Left lung (tissue), 10 donors: Measurements from ENCODE around the gene CHD2. TPM values are rescaled to one million over a fixed set of nuclear protein-coding genes. Genes with fewer than 3 reads are reported as not detected.

Experiments
- ATAC-seq: fragments of 200-7000 bp; cut with Tn5 transposase; one replicate; pipeline ENCODE4 v1.9.1; 2020; ENCODE audit warnings: moderate library complexity
- DNase-seq, 4 donors: peaks; one replicate each; pipeline ENCODE4 v3.0.0-alpha.2; 2013 to 2020
- H3K27ac ChIP-seq, 2 donors: fragments of 200-600 bp; sonication (generic) in 1 of 2; one replicate each; pipeline versions ENCODE4 v1.5.0 to v1.8.0; 2020 to 2021
- H3K27me3 ChIP-seq, 2 donors: fragments of 200-600 bp; sonication (generic) in 1 of 2; one replicate each; pipeline versions ENCODE4 v1.5.0 to v1.8.0; 2020 to 2021
- H3K36me3 ChIP-seq, 2 donors: fragments of 200-600 bp; sonication (generic) in 1 of 2; one replicate each; pipeline versions ENCODE4 v1.5.0 to v1.8.0; 2020 to 2021
- H3K4me1 ChIP-seq, 2 donors: fragments of 200-600 bp; one replicate each; pipeline ENCODE4 v1.8.0; 2021
- H3K4me3 ChIP-seq, 2 donors: fragments of 200-600 bp; sonication (generic) in 1 of 2; one replicate each; pipeline versions ENCODE4 v1.5.0 to v1.8.0; 2020 to 2021; ENCODE audit warnings: mild to moderate bottlenecking in 1 of 2
- H3K9me3 ChIP-seq, 2 donors: fragments of 200-600 bp; sonication (generic) in 1 of 2; one replicate each; pipeline versions ENCODE4 v1.5.0 to v1.8.0; 2020 to 2021
- CTCF ChIP-seq, 2 donors: fragments of 200-600 bp; sonication (generic) in 1 of 2; IDR thresholded peaks; one replicate each; pipeline versions ENCODE4 v1.5.0 to v1.8.0; 2021; ENCODE audit warnings: antibody characterized with exemption in 2 of 2
- intact Hi-C, 2 donors: fragments of 100-400 bp; cut with DNase I; formaldehyde crosslinking; loops; one replicate each; pipeline versions ENCODE4 v1.11.2 to v1.14.2; 2022
- polyA plus RNA-seq, 6 donors: library from polyadenylated mRNA; unstranded; fragments of 120-200 nt; gene quantifications; one replicate each; pipeline ENCODE4 v1.2.1, GENCODE V29; 2013; ENCODE audit not compliant: insufficient read length in 6 of 6
- total RNA-seq, 2 donors: library from RNA; stranded (reverse); fragmentation: NEBNext Ultra II Directional; extraction: Animal tissue kit (Norgen Biotek cat#: 25700); gene quantifications; one replicate each; pipeline ENCODE4 v1.2.1, GENCODE V29; 2021
- donor health status: DM: no; HTN: yes; CAD: no.
- donor health status: DM: no; HTN: no; CAD: no.

CHD2 gene
- total and polyA plus RNA-seq, 8 donors = 120 to 152 (median 130) TPM

- Histone ChIP-seq H3K4me3 (no peak overlapping the region), H3K36me3 (peaks cover 5 to 96% of the 10 kb centered on the region in 2 donors), H3K4me1 (peaks cover 0 to 13% of the 10 kb centered on the region in 2 donors), H3K27me3 (no peaks in the 10 kb centered on the region), H3K27ac (no peak overlapping the region), H3K9me3 (no peaks in the 10 kb centered on the region)
- TF ChIP-seq CTCF (IDR thresholded peaks at IDR 0.05) = peak in 1 of 2 donors; percentile 19
- no peak for DNase-seq
- no peak for ATAC-seq
- intact Hi-C loops = no loop called here
These were observed 38.3 kb downstream of the CHD2 start for GRCh38 chr15:92938387-92938786.

- no peak for DNase-seq
- peaks cover 0 to 1% of the 10 kb centered on the region in 2 donors for H3K4me1 ChIP-seq
- intact Hi-C loops = loop anchor here in 1 of 2 donors (10.0 kb wide), 1 partner anchor 63 kb away; no protein-coding TSS in a partner anchor
- no peaks in the 10 kb centered on the region for H3K9me3 ChIP-seq
- no peak for ATAC-seq
- no peaks in the 10 kb centered on the region for H3K27me3 ChIP-seq
- H3K36me3 ChIP-seq = peaks cover 10 to 98% of the 10 kb centered on the region in 2 donors
- no peak overlapping the region for H3K27ac ChIP-seq
- H3K4me3 ChIP-seq = no peak overlapping the region
- TF ChIP-seq CTCF (IDR thresholded peaks at IDR 0.05) = no peak
These were observed 41.5 kb downstream of the CHD2 start for GRCh38 chr15:92941668-92942067.

- Histone ChIP-seq H3K36me3 (peaks cover 16 to 98% of the 10 kb centered on the region in 2 donors), H3K27me3 (no peaks in the 10 kb centered on the region), H3K4me3 (no peak overlapping the region), H3K4me1 (no peaks in the 10 kb centered on the region), H3K9me3 (peaks cover 0 to 5% of the 10 kb centered on the region in 2 donors), H3K27ac (no peak overlapping the region)
- no peak for ATAC-seq
- TF ChIP-seq CTCF (IDR thresholded peaks at IDR 0.05) = no peak
- no peak for DNase-seq
- intact Hi-C loops = loop anchor here in 1 of 2 donors (10.0 kb wide), 1 partner anchor 62 kb away; no protein-coding TSS in a partner anchor
These were observed 42.6 kb downstream of the CHD2 start for GRCh38 chr15:92942706-92943105.

- peaks cover under 1 to 14% of the 10 kb centered on the region in 2 donors for H3K9me3 ChIP-seq
- DNase-seq (no peak), ATAC-seq (no peak)
- H3K27me3 ChIP-seq = no peaks in the 10 kb centered on the region
- TF ChIP-seq CTCF (IDR thresholded peaks at IDR 0.05) = no peak
- H3K36me3 ChIP-seq = peaks cover 16 to 98% of the 10 kb centered on the region in 2 donors
- H3K4me1 ChIP-seq = no peaks in the 10 kb centered on the region
- intact Hi-C loops = loop anchor here in 1 of 2 donors (10.0 kb wide), 1 partner anchor 61 kb away; no protein-coding TSS in a partner anchor
- no peak overlapping the region for H3K4me3 ChIP-seq
- H3K27ac ChIP-seq = no peak overlapping the region
These were observed 43.5 kb downstream of the CHD2 start for GRCh38 chr15:92943581-92943980.

GRCh38 chr15:92944946-92945521, 44.9 kb downstream of the CHD2 start:
- no peak for TF ChIP-seq CTCF (IDR thresholded peaks at IDR 0.05)
- no peak for ATAC-seq
- H3K27me3 ChIP-seq = no peaks in the 10 kb centered on the region

More at GRCh38 chr15:92944946-92945521, 44.9 kb downstream of the CHD2 start:
- H3K9me3 ChIP-seq = peaks cover 7 to 29% of the 10 kb centered on the region in 2 donors
- H3K4me1 ChIP-seq = no peaks in the 10 kb centered on the region
- intact Hi-C loops = loop anchor here in 1 of 2 donors (10.0 kb wide), 1 partner anchor 60 kb away; no protein-coding TSS in a partner anchor
- no peak overlapping the region for H3K4me3 ChIP-seq
- H3K36me3 ChIP-seq = peaks cover 30 to 98% of the 10 kb centered on the region in 2 donors
- H3K27ac ChIP-seq = no peak overlapping the region
- DNase-seq = no peak
